HFFc6 (cell line): ENCODE data around the gene UTP20. TPM values are rescaled to one million over a fixed set of nuclear protein-coding genes. Genes with fewer than 3 reads are reported as not detected.

Experiments
- DNase-seq: peaks from one replicate; pipeline ENCODE4 v3.0.0-alpha.2; 2018
- H3K27ac Mint-ChIP-seq: 2 replicates; pipeline ENCODE4 v1.8.0; 2020; ENCODE audit warnings: mild to moderate bottlenecking, mixed read lengths
- H3K27me3 Mint-ChIP-seq: 2 replicates; pipeline ENCODE4 v1.8.0; 2021; ENCODE audit warnings: mild to moderate bottlenecking, moderate library complexity, mixed read lengths; ENCODE audit not compliant: insufficient read depth
- H3K36me3 Mint-ChIP-seq: 2 replicates; pipeline ENCODE4 v1.8.0; 2021; ENCODE audit warnings: low read depth, mixed read lengths
- H3K4me1 Mint-ChIP-seq: 2 replicates; pipeline ENCODE4 v1.8.0; 2020; ENCODE audit warnings: low read depth, mixed read lengths
- H3K4me3 Mint-ChIP-seq: 2 replicates; pipeline ENCODE4 v1.8.0; 2020; ENCODE audit warnings: mild to moderate bottlenecking, moderate library complexity, mixed read lengths
- H3K9me3 Mint-ChIP-seq: 2 replicates; pipeline ENCODE4 v1.8.0; 2020; ENCODE audit warnings: mild to moderate bottlenecking, mixed read lengths
- CTCF ChIP-seq: fragments of 200-600 bp; sonication (generic); IDR thresholded peaks from 2 replicates; pipeline ENCODE4 v1.5.0; 2021; ENCODE audit warnings: antibody characterized with exemption, mild to moderate bottlenecking
- total RNA-seq, 6 experiments: library from RNA; stranded (reverse); fragmentation: NEBNext Ultra II Directional; extraction: Animal tissue kit (Norgen Biotek cat#: 25700); gene quantifications; 2 replicates in 1 of 6; 3 replicates in 5 of 6; pipeline ENCODE4 v1.2.3, GENCODE V29; 2021

The UTP20 gene
- total RNA-seq, 6 experiments from 2014 or later, result 17.0 to 22.4 (median 19.0) TPM

GRCh38 chr12:101430456-101430855 lies 150.6 kb downstream of the UTP20 start:
- no peaks in the 10 kb centered on the region for H3K4me1 Mint-ChIP-seq
- DNase-seq, result no peak
- no peak overlapping the region for H3K4me3 Mint-ChIP-seq
- no peaks in the 10 kb centered on the region for H3K27me3 Mint-ChIP-seq
- no peaks in the 10 kb centered on the region for H3K36me3 Mint-ChIP-seq
- H3K27ac Mint-ChIP-seq, result no peak overlapping the region
- H3K9me3 Mint-ChIP-seq, result no peaks in the 10 kb centered on the region
- no peak for TF ChIP-seq CTCF

- Mint-ChIP-seq H3K27me3 (no peaks in the 10 kb centered on the region), H3K9me3 (no peaks in the 10 kb centered on the region), H3K36me3 (no peaks in the 10 kb centered on the region), H3K4me3 (no peak overlapping the region), H3K4me1 (no peaks in the 10 kb centered on the region), H3K27ac (no peak overlapping the region)
- no peak for TF ChIP-seq CTCF
- DNase-seq, result no peak
These were observed 156.2 kb downstream of the UTP20 start for GRCh38 chr12:101436136-101436535.

Other genes with a start within 250 kb of the UTP20 start
- gene SLC5A8, start 69.9 kb upstream of the UTP20 start, total RNA-seq, result not detected
- 100 to 1,000 TPM; 145 to 162 (median 150) TPM for gene ARL1, start 127.7 kb downstream of the UTP20 start, total RNA-seq
- not detected for gene SPIC, start 195.2 kb downstream of the UTP20 start, total RNA-seq